ENCODE data around the gene TINCR. TPM values are rescaled to one million over a fixed set of nuclear protein-coding genes. Genes with fewer than 3 reads are reported as not detected.

TINCR gene
- total and polyA plus RNA-seq, 2 donors (not counting 1 experiment from before 2014, with no cell fraction given) = 0.42 to 0.54 TPM

GRCh38 chr19:5615756-5616327 lies 48.1 kb upstream of the TINCR start:
- Histone ChIP-seq H3K9ac (ENCODE audit: low read length) (no peak overlapping the region), H3K4me3 (ENCODE audit: control extremely low read depth in 1 of 5, extremely low read depth in 1 of 5, insufficient read depth in 1 of 5, low read depth in 2 of 5, low read length in 4 of 5) (no peak overlapping the region), H3K4me1 (ENCODE audit: control insufficient read depth in 2 of 2, insufficient read depth in 2 of 2, low read length in 2 of 2) (peaks cover 14 to 15% of the 10 kb centered on the region in 2 donors), H3K9me3 (ENCODE audit: control extremely low read depth in 1 of 3, control insufficient read depth in 2 of 3, insufficient read depth in 1 of 3, low read length in 2 of 3) (no peaks in the 10 kb centered on the region), H3K27me3 (replicated peaks in 1 of 4; ENCODE audit: control extremely low read depth in 1 of 4, control insufficient read depth in 3 of 4, insufficient read depth in 4 of 4, low read length in 3 of 4) (no peaks in the 10 kb centered on the region), H3K4me2 (replicated peaks; ENCODE audit: low read depth, low read length, poor library complexity, severe bottlenecking) (no peak overlapping the region), H2AFZ (ENCODE audit: insufficient read depth, low read depth, low read length, poor library complexity, severe bottlenecking) (no peak overlapping the region), H3K27ac (ENCODE audit: low read length in 2 of 2) (no peak overlapping the region), H4K20me1 (ENCODE audit: control insufficient read depth, insufficient read depth, low read length, poor library complexity, severe bottlenecking) (peaks cover 62% of the 10 kb centered on the region), H3K79me2 (ENCODE audit: control insufficient read depth, insufficient read depth, low read length) (peaks cover 82% of the 10 kb centered on the region), H3K36me3 (replicated peaks in 1 of 2; ENCODE audit: control extremely low read depth in 1 of 2, control insufficient read depth in 1 of 2, extremely low read depth in 1 of 2, insufficient read depth in 2 of 2, low read length in 1 of 2) (peaks cover 7 to 80% of the 10 kb centered on the region in 2 experiments)
- Mint-ChIP-seq H3K27me3 (no peaks in the 10 kb centered on the region), H3K9me3 (ENCODE audit: insufficient read depth) (no peaks in the 10 kb centered on the region), H3K4me3 (no peak overlapping the region), H3K27ac (no peak overlapping the region), H3K4me1 (peaks cover 28% of the 10 kb centered on the region)
- ATAC-seq (ENCODE audit: low read depth) = no peak
- DNase-seq = no peak
- 98% methylated on average over 16 of the region's 17 CpGs for WGBS (ENCODE audit: insufficient coverage)
- ChIA-PET POLR2A (no interaction called here), CTCF (no interaction called here)
- TF ChIP-seq EZH2 (IDR thresholded peaks at IDR 0.05; ENCODE audit: borderline replicate concordance, insufficient read depth, low read depth, low read length, poor library complexity, severe bottlenecking) (no peak), CTCF (IDR thresholded peaks at IDR 0.05) (no peak)
- intact Hi-C loops (cut with micrococcal nuclease) = no loop called here

- no peak overlapping the region for H2AFZ ChIP-seq (ENCODE audit: insufficient read depth, low read depth, low read length, poor library complexity, severe bottlenecking)
- intact Hi-C loops (cut with micrococcal nuclease) = no loop called here
- no peaks in the 10 kb centered on the region for H3K27me3 ChIP-seq (replicated peaks in 1 of 4; ENCODE audit: control extremely low read depth in 1 of 4, control insufficient read depth in 3 of 4, insufficient read depth in 4 of 4, low read length in 3 of 4)
- TF ChIP-seq CTCF (IDR thresholded peaks at IDR 0.05) = no peak
- no peak for TF ChIP-seq EZH2 (IDR thresholded peaks at IDR 0.05; ENCODE audit: borderline replicate concordance, insufficient read depth, low read depth, low read length, poor library complexity, severe bottlenecking)
- no peaks in the 10 kb centered on the region for H3K4me1 ChIP-seq (ENCODE audit: control insufficient read depth in 2 of 2, insufficient read depth in 2 of 2, low read length in 2 of 2)
- Mint-ChIP-seq H3K9me3 (ENCODE audit: insufficient read depth) (no peaks in the 10 kb centered on the region), H3K27ac (no peak overlapping the region), H3K4me3 (no peak overlapping the region), H3K4me1 (peaks cover 7% of the 10 kb centered on the region), H3K27me3 (no peaks in the 10 kb centered on the region)
- WGBS (ENCODE audit: insufficient coverage) = 94% methylated on average over 12 of the region's 15 CpGs
- H3K36me3 ChIP-seq (replicated peaks in 1 of 2; ENCODE audit: control extremely low read depth in 1 of 2, control insufficient read depth in 1 of 2, extremely low read depth in 1 of 2, insufficient read depth in 2 of 2, low read length in 1 of 2) = peaks cover 7 to 84% of the 10 kb centered on the region in 2 experiments
- no peaks in the 10 kb centered on the region for H3K9me3 ChIP-seq (ENCODE audit: control extremely low read depth in 1 of 3, control insufficient read depth in 2 of 3, insufficient read depth in 1 of 3, low read length in 2 of 3)
- no peak overlapping the region for H3K9ac ChIP-seq (ENCODE audit: low read length)
- POLR2A ChIA-PET = no interaction called here
- no peak overlapping the region for H3K27ac ChIP-seq (ENCODE audit: low read length in 2 of 2)
- ATAC-seq (ENCODE audit: low read depth) (no peak), DNase-seq (no peak)
- CTCF ChIA-PET = interaction anchor here (0.8 kb wide), 1 partner anchor 29 kb away, joined by 3 read pairs; no protein-coding TSS in a partner anchor
- no peak overlapping the region for H3K4me2 ChIP-seq (replicated peaks; ENCODE audit: low read depth, low read length, poor library complexity, severe bottlenecking)
- peaks cover 51% of the 10 kb centered on the region for H4K20me1 ChIP-seq (ENCODE audit: control insufficient read depth, insufficient read depth, low read length, poor library complexity, severe bottlenecking)
- H3K79me2 ChIP-seq (ENCODE audit: control insufficient read depth, insufficient read depth, low read length) = peaks cover 79% of the 10 kb centered on the region
- no peak overlapping the region for H3K4me3 ChIP-seq (ENCODE audit: control extremely low read depth in 1 of 5, extremely low read depth in 1 of 5, insufficient read depth in 1 of 5, low read depth in 2 of 5, low read length in 4 of 5)
Measured at GRCh38 chr19:5612891-5613865, 45.4 kb upstream of the TINCR start.
